Mesenchymal stem cell (in vitro differentiated cells and primary cell): Measurements from ENCODE around the gene PTPRN2.

Experiments
- DNase-seq: peaks from one replicate; pipeline ENCODE4 v3.0.0-alpha.2; 2013
- H2AFZ ChIP-seq: one replicate; pipeline ENCODE4 v1.6.1; 2013; ENCODE audit warnings: low read depth, mild to moderate bottlenecking, control low read depth, inconsistent platforms, low read length, moderate library complexity
- H2AK5ac ChIP-seq: 2 replicates; pipeline ENCODE4 v1.6.1; 2013; ENCODE audit warnings: low read length, moderate library complexity, mild to moderate bottlenecking, inconsistent platforms; ENCODE audit not compliant: severe bottlenecking
- H2BK120ac ChIP-seq: one replicate; pipeline ENCODE4 v1.6.1; 2013; ENCODE audit warnings: low read depth, mild to moderate bottlenecking, inconsistent platforms, low read length, moderate library complexity
- H2BK12ac ChIP-seq, 2 experiments: one replicate each; pipeline ENCODE4 v1.6.1; 2013; ENCODE audit warnings: inconsistent platforms in 2 of 2, low read length in 2 of 2, mild to moderate bottlenecking in 2 of 2, moderate library complexity in 2 of 2, control low read depth in 1 of 2
- H2BK15ac ChIP-seq: one replicate; pipeline ENCODE4 v1.6.1; 2013; ENCODE audit warnings: mild to moderate bottlenecking, low read depth, inconsistent platforms; ENCODE audit not compliant: poor library complexity, severe bottlenecking
- H2BK5ac ChIP-seq: 2 replicates; pipeline ENCODE4 v1.6.1; 2013; ENCODE audit warnings: low read depth, mild to moderate bottlenecking, low read length, control low read depth, inconsistent platforms; ENCODE audit not compliant: poor library complexity, severe bottlenecking
- H3K14ac ChIP-seq, 2 experiments: one replicate each; pipeline ENCODE4 v1.6.1; 2013; ENCODE audit warnings: inconsistent platforms in 2 of 2, low read length in 2 of 2, control low read depth in 1 of 2, mild to moderate bottlenecking in 1 of 2, moderate library complexity in 1 of 2
- H3K18ac ChIP-seq, 2 experiments: one replicate each; pipeline ENCODE4 v1.6.1; 2013; ENCODE audit warnings: inconsistent platforms in 2 of 2, low read length in 2 of 2, control low read depth in 1 of 2, low read depth in 1 of 2, mild to moderate bottlenecking in 1 of 2
- H3K23ac ChIP-seq, 2 experiments: one replicate each; pipeline ENCODE4 v1.6.1; 2013; ENCODE audit warnings: inconsistent platforms in 2 of 2, low read length in 2 of 2, mild to moderate bottlenecking in 2 of 2, moderate library complexity in 2 of 2, control low read depth in 1 of 2
- H3K27ac ChIP-seq: 2 replicates; pipeline ENCODE4 v1.5.1; 2013; ENCODE audit warnings: mild to moderate bottlenecking, moderate library complexity, low read length, control low read depth, inconsistent platforms; ENCODE audit not compliant: poor library complexity, severe bottlenecking
- H3K27me3 ChIP-seq, 2 experiments: 2 replicates each; pipeline versions ENCODE4 v1.6.1 to v1.7.0; 2013; ENCODE audit warnings: low read length in 2 of 2, mild to moderate bottlenecking in 2 of 2, moderate library complexity in 2 of 2, control low read depth in 1 of 2, inconsistent platforms in 1 of 2; ENCODE audit not compliant: control insufficient read depth in 1 of 2, insufficient read depth in 1 of 2
- H3K36me3 ChIP-seq, 2 experiments: 2 replicates each; pipeline versions ENCODE4 v1.6.1 to v1.7.0; 2013; ENCODE audit warnings: low read length in 2 of 2, control low read depth in 1 of 2, inconsistent platforms in 1 of 2, low read depth in 1 of 2, mild to moderate bottlenecking in 1 of 2; ENCODE audit not compliant: insufficient read depth in 2 of 2, control insufficient read depth in 1 of 2
- H3K4ac ChIP-seq, 2 experiments: one replicate each; pipeline ENCODE4 v1.6.1; 2013; ENCODE audit warnings: inconsistent platforms in 2 of 2, low read length in 2 of 2, mild to moderate bottlenecking in 2 of 2, moderate library complexity in 2 of 2, control low read depth in 1 of 2, low read depth in 1 of 2
- H3K4me1 ChIP-seq: 2 replicates; pipeline ENCODE4 v1.6.1; 2013; ENCODE audit warnings: low read depth, low read length, control low read depth; ENCODE audit not compliant: control insufficient read depth, insufficient read depth
- H3K4me2 ChIP-seq: 2 replicates; pipeline ENCODE4 v1.6.1; 2013; ENCODE audit warnings: low read length, mild to moderate bottlenecking, inconsistent platforms; ENCODE audit not compliant: poor library complexity, severe bottlenecking
- H3K4me3 ChIP-seq, 2 experiments: 2 replicates each; pipeline versions ENCODE4 v1.5.1 to v1.7.0; 2013; ENCODE audit warnings: low read length in 2 of 2, mild to moderate bottlenecking in 2 of 2, control low read depth in 1 of 2, low read depth in 1 of 2; ENCODE audit not compliant: insufficient read depth in 1 of 2
- H3K79me1 ChIP-seq: replicated peaks from 2 replicates; pipeline ENCODE4 v1.6.1; 2013; ENCODE audit warnings: mild to moderate bottlenecking, control low read depth, low read length, inconsistent platforms; ENCODE audit not compliant: poor library complexity, severe bottlenecking
- H3K9ac ChIP-seq: 2 replicates; pipeline ENCODE4 v1.7.0; 2013; ENCODE audit warnings: mild to moderate bottlenecking, low read length, moderate library complexity
- H3K9me3 ChIP-seq: 2 replicates; pipeline ENCODE4 v1.7.0; 2013; ENCODE audit warnings: mild to moderate bottlenecking, low read length; ENCODE audit not compliant: control insufficient read depth
- H4K8ac ChIP-seq: one replicate; pipeline ENCODE4 v1.6.1; 2013; ENCODE audit warnings: inconsistent platforms, mild to moderate bottlenecking, low read length, moderate library complexity
- H4K91ac ChIP-seq: one replicate; pipeline ENCODE4 v1.6.1; 2013; ENCODE audit warnings: mild to moderate bottlenecking, low read length, inconsistent platforms
- WGBS: methylation state at CpG from one replicate; pipeline ENCODE4 v1.1.7; 2013; ENCODE audit warnings: mixed read lengths; 5-methylcytosine and 5-hydroxymethylcytosine counted together

Gene PTPRN2

GRCh38 chr7:158357106-158357897 is 230.3 kb downstream of the PTPRN2 start:
- Histone ChIP-seq H4K8ac (no peak overlapping the region), H3K9ac (no peak overlapping the region), H3K18ac (no peak overlapping the region), H3K23ac (no peak overlapping the region), H2AFZ (no peak overlapping the region), H3K9me3 (peaks cover 10% of the 10 kb centered on the region), H3K4ac (no peak overlapping the region), H2BK5ac (no peak overlapping the region), H3K14ac (no peak overlapping the region), H3K27ac (no peak overlapping the region), H3K4me3 (no peak overlapping the region), H3K79me1 (no peaks in the 10 kb centered on the region), H3K27me3 (no peaks in the 10 kb centered on the region), H3K4me2 (no peak overlapping the region), H2AK5ac (no peak overlapping the region), H4K91ac (no peak overlapping the region), H2BK15ac (no peak overlapping the region), H3K4me1 (no peaks in the 10 kb centered on the region), H2BK12ac (no peak overlapping the region), H2BK120ac (no peak overlapping the region), H3K36me3 (no peaks in the 10 kb centered on the region)
- 83% methylated on average over 30 of the region's 30 CpGs for WGBS
- DNase-seq, result no peak

DNA sequence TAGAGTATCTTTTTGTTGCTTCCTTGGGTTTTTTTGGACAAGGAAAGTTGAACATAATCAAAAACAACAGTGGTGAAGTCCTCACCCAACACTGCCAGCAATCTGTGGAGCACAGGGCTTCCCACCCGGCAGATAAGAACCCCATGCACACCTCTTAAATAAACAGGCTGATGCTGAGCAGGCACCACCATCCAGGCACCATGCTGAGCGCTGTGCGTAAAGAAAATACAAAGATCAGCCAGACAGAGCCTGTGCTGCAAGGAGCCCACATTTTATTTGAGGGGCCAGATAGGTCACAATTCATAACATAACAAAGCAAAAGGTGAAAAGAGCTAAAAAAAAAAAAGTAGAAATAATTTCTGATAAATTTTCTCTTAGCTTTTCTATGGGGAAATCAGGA is 231.2 kb downstream of the PTPRN2 start:
- Histone ChIP-seq H2AK5ac (no peak overlapping the region), H4K8ac (no peak overlapping the region), H2BK5ac (no peak overlapping the region), H2BK12ac (no peak overlapping the region), H3K14ac (no peak overlapping the region), H3K4me3 (no peak overlapping the region), H3K9ac (no peak overlapping the region), H3K79me1 (no peaks in the 10 kb centered on the region), H3K4me1 (no peaks in the 10 kb centered on the region), H4K91ac (no peak overlapping the region), H3K18ac (no peak overlapping the region), H3K36me3 (no peaks in the 10 kb centered on the region), H3K4ac (no peak overlapping the region), H2BK120ac (no peak overlapping the region), H3K23ac (no peak overlapping the region), H2BK15ac (no peak overlapping the region), H2AFZ (no peak overlapping the region), H3K9me3 (peaks cover 10% of the 10 kb centered on the region), H3K27ac (no peak overlapping the region), H3K27me3 (no peaks in the 10 kb centered on the region), H3K4me2 (no peak overlapping the region)
- 57% methylated on average over 3 of the region's 3 CpGs for WGBS
- no peak for DNase-seq

DNA sequence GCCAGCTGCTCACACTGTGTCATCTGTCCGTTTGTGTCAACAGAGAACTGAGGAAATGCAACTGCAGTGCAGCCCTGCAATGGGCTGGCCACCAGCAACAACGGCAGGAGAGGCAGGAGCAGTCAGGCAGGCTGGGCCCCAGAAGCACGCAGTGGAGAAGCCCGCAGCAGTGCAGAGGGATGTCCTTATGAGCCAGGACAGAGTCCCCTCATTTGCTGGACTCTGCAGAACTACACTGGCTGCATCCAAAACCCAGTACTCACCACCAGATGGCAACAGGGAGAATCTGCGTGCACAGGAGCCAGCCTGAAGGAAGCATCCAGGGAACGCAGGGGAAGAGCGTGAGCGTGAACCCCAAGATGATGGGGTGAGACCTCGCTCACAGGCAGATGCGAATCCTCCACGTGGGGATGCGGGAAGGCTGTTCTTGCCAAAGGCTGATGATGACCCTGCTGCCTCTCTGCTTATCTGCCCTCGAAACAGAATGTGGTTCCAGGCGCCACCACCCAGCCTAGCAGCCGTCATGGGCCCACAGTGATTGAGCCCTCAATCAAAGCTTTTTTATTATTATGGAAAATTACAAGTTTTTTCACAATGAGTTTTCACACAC is 232.1 kb downstream of the PTPRN2 start:
- Histone ChIP-seq H3K27me3 (no peaks in the 10 kb centered on the region), H3K4me2 (no peak overlapping the region), H2AFZ (no peak overlapping the region), H3K9ac (no peak overlapping the region), H3K36me3 (no peaks in the 10 kb centered on the region), H3K9me3 (peaks cover 10% of the 10 kb centered on the region), H3K27ac (no peak overlapping the region), H3K4me1 (no peaks in the 10 kb centered on the region), H2BK12ac (no peak overlapping the region), H3K18ac (no peak overlapping the region), H3K23ac (no peak overlapping the region), H3K4me3 (no peak overlapping the region), H4K8ac (no peak overlapping the region), H2BK5ac (no peak overlapping the region), H3K14ac (no peak overlapping the region), H4K91ac (no peak overlapping the region), H3K79me1 (no peaks in the 10 kb centered on the region), H3K4ac (no peak overlapping the region), H2BK120ac (no peak overlapping the region), H2AK5ac (no peak overlapping the region), H2BK15ac (no peak overlapping the region)
- WGBS, result 59% methylated on average over 12 of the region's 15 CpGs
- DNase-seq, result no peak

DNA sequence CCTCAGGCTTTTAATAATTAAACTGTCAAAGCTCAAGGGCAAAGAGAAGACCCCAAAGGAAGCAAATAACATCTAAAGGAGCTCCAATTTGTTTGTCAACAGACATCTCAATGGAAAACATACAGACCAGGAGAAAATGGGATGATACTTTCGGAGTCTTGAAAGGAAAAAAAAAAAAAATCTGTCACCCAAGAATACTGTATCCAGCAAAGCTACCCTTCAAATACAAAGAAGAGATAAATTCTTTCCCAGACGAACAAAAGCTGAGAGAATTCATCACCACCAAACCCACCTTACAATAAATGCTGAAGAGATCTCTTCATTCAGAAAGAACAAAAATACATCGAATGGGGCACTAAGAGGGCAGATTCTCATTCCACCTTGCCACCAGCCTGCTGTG is 232.8 kb downstream of the PTPRN2 start:
- Histone ChIP-seq H3K27ac (no peak overlapping the region), H2BK120ac (no peak overlapping the region), H2BK12ac (no peak overlapping the region), H2AK5ac (no peak overlapping the region), H3K4me3 (no peak overlapping the region), H3K36me3 (no peaks in the 10 kb centered on the region), H3K4ac (no peak overlapping the region), H3K4me1 (no peaks in the 10 kb centered on the region), H3K18ac (no peak overlapping the region), H3K4me2 (no peak overlapping the region), H3K9me3 (peaks cover 10% of the 10 kb centered on the region), H4K8ac (no peak overlapping the region), H2BK5ac (no peak overlapping the region), H2BK15ac (no peak overlapping the region), H3K27me3 (no peaks in the 10 kb centered on the region), H3K9ac (no peak overlapping the region), H3K14ac (no peak overlapping the region), H3K23ac (no peak overlapping the region), H4K91ac (no peak overlapping the region), H3K79me1 (no peaks in the 10 kb centered on the region), H2AFZ (no peak overlapping the region)
- no peak for DNase-seq
- WGBS, result 48% methylated on average over 3 of the region's 3 CpGs
